K562 (cell line): Measurements from ENCODE around the gene PPFIBP2. TPM values are rescaled to one million over a fixed set of nuclear protein-coding genes. Genes with fewer than 3 reads are reported as not detected.

Source experiments
- CHCHD3 ChIP-seq: fragments of 250-450 bp; sonication (Bioruptor Pico); IDR thresholded peaks from 2 replicates; pipeline ENCODE4 v2.1.2; 2022; ENCODE audit warnings: mild to moderate bottlenecking
- MLX ChIP-seq, 2 experiments: fragments of 450-650 bp in 1 of 2; sonication (generic) in 1 of 2; formaldehyde crosslinking; conservative IDR thresholded peaks; 2 replicates each; pipeline versions ENCODE4 v1.4.0 to v1.8.1; 2020 to 2022; ENCODE audit warnings: mild to moderate bottlenecking in 1 of 2, missing genetic modification reagents in 1 of 2
- SNAPC5 ChIP-seq: fragments of 250-450 bp; sonication (Bioruptor Pico); IDR thresholded peaks from 2 replicates; pipeline ENCODE4 v1.8.0; 2021; ENCODE audit warnings: moderate library complexity, mild to moderate bottlenecking, inconsistent platforms
- ZC3H4 ChIP-seq: sonication (generic); formaldehyde crosslinking; IDR thresholded peaks from 2 replicates; pipeline ENCODE4 v1.9.0; 2021; ENCODE audit warnings: missing genetic modification reagents, borderline replicate concordance
- ZNF24 ChIP-seq: fragments of 450-650 bp; IDR thresholded peaks from 2 replicates; pipeline ENCODE4 v1.6.1; 2016
- ZNF584 ChIP-seq: fragments of 200-800 bp; sonication (Bioruptor generic); IDR thresholded peaks from 2 replicates; pipeline ENCODE4 v1.6.1; 2016; ENCODE audit warnings: low read depth, mild to moderate bottlenecking, missing genetic modification characterization, missing compliant biosample characterization
- polyA plus RNA-seq, 8 experiments: library from polyadenylated mRNA; depleted of rRNA in 4 of 8; stranded (reverse) in 5 of 8; unstranded in 3 of 8; fragments of >200 nt; fragmentation: Nextera tagmentation in 2 of 8; fragmentation: Illumina TruSeq in 1 of 8; extraction: Ambion mirVana in 2 of 8; extraction: Trizol in 1 of 8; gene quantifications; 2 replicates each; pipeline versions ENCODE4 v1.2.1 to v1.2.3, GENCODE V29; 2011 to 2014; ENCODE audit warnings: inconsistent platforms in 1 of 8, missing spikeins in 1 of 8
- total RNA-seq, 7 experiments: library from RNA; depleted of rRNA in 6 of 7; stranded (reverse); fragments of >200 nt in 6 of 7; fragmentation: Illumina TruSeq in 2 of 7; extraction: Trizol in 2 of 7; gene quantifications; 2 replicates each; pipeline versions ENCODE4 v1.2.1 to v1.2.3, GENCODE V29; 2011 to 2021; ENCODE audit warnings: low replicate concordance in 1 of 7
- TF ChIP-seq, protein P1 (sequence below): fragments of 450-650 bp; IDR thresholded peaks from 2 replicates; pipeline ENCODE4 v1.7.0; 2016; ENCODE audit warnings: borderline replicate concordance
- TF ChIP-seq, protein P2 (sequence below): fragments of 200-400 bp; formaldehyde crosslinking; IDR thresholded peaks from 2 replicates; pipeline ENCODE4 v1.6.1; 2017; ENCODE audit warnings: mild to moderate bottlenecking, low read depth, low read length, moderate library complexity

The PPFIBP2 gene
- total and polyA plus RNA-seq, 9 of the 15 experiments (the other 6 are each of a cell fraction or from before 2014, with no cell fraction given) = 0.18 to 3.4 (median 1.2) TPM

- TF ChIP-seq ZNF584 (CRISPR knock-in tag) (no peak), ZNF24 (no peak), CHCHD3 (CRISPR knock-in tag) (no peak), SNAPC5 (CRISPR knock-in tag) (no peak), MLX (CRISPR knock-in tag; conservative IDR thresholded peaks at IDR 0.05) (no peak), ZC3H4 (no peak)
- TF ChIP-seq, protein P1, sequence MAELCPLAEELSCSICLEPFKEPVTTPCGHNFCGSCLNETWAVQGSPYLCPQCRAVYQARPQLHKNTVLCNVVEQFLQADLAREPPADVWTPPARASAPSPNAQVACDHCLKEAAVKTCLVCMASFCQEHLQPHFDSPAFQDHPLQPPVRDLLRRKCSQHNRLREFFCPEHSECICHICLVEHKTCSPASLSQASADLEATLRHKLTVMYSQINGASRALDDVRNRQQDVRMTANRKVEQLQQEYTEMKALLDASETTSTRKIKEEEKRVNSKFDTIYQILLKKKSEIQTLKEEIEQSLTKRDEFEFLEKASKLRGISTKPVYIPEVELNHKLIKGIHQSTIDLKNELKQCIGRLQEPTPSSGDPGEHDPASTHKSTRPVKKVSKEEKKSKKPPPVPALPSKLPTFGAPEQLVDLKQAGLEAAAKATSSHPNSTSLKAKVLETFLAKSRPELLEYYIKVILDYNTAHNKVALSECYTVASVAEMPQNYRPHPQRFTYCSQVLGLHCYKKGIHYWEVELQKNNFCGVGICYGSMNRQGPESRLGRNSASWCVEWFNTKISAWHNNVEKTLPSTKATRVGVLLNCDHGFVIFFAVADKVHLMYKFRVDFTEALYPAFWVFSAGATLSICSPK = no peak
- TF ChIP-seq, protein P2, sequence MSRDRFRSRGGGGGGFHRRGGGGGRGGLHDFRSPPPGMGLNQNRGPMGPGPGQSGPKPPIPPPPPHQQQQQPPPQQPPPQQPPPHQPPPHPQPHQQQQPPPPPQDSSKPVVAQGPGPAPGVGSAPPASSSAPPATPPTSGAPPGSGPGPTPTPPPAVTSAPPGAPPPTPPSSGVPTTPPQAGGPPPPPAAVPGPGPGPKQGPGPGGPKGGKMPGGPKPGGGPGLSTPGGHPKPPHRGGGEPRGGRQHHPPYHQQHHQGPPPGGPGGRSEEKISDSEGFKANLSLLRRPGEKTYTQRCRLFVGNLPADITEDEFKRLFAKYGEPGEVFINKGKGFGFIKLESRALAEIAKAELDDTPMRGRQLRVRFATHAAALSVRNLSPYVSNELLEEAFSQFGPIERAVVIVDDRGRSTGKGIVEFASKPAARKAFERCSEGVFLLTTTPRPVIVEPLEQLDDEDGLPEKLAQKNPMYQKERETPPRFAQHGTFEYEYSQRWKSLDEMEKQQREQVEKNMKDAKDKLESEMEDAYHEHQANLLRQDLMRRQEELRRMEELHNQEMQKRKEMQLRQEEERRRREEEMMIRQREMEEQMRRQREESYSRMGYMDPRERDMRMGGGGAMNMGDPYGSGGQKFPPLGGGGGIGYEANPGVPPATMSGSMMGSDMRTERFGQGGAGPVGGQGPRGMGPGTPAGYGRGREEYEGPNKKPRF = no peak
These were observed 25.0 kb downstream of the PPFIBP2 start (continued) for GRCh38 chr11:7538466-7539454.
